Endothelial cell (in vitro differentiated cells): ENCODE data around the gene NISCH. TPM values are rescaled to one million over a fixed set of nuclear protein-coding genes. Genes with fewer than 3 reads are reported as not detected.

ENCODE experiments used
- DNase-seq: peaks from one replicate; pipeline ENCODE4 v3.0.0; 2021; ENCODE audit warnings: low spot score
- H3K27ac Mint-ChIP-seq: one replicate; pipeline ENCODE4 v1.8.0; 2021; ENCODE audit warnings: mixed read lengths, inconsistent platforms; ENCODE audit not compliant: unreplicated experiment
- H3K27me3 Mint-ChIP-seq: one replicate; pipeline ENCODE4 v1.8.0; 2021; ENCODE audit warnings: mild to moderate bottlenecking, moderate library complexity, mixed read lengths, inconsistent platforms; ENCODE audit not compliant: unreplicated experiment
- H3K36me3 Mint-ChIP-seq: one replicate; pipeline ENCODE4 v1.8.0; 2021; ENCODE audit warnings: mild to moderate bottlenecking, low read depth, mixed read lengths, inconsistent platforms; ENCODE audit not compliant: unreplicated experiment
- H3K4me1 Mint-ChIP-seq: one replicate; pipeline ENCODE4 v1.8.0; 2021; ENCODE audit warnings: mild to moderate bottlenecking, mixed read lengths, inconsistent platforms; ENCODE audit not compliant: unreplicated experiment
- H3K4me3 Mint-ChIP-seq: one replicate; pipeline ENCODE4 v1.8.0; 2021; ENCODE audit warnings: mild to moderate bottlenecking, mixed read lengths, inconsistent platforms; ENCODE audit not compliant: unreplicated experiment
- H3K9me3 Mint-ChIP-seq: one replicate; pipeline ENCODE4 v1.8.0; 2021; ENCODE audit warnings: mixed read lengths, inconsistent platforms; ENCODE audit not compliant: unreplicated experiment
- CTCF ChIP-seq: fragments of 200-600 bp; sonication (generic); IDR thresholded peaks from one replicate; pipeline ENCODE4 v1.5.0; 2021; ENCODE audit warnings: antibody characterized with exemption; ENCODE audit not compliant: unreplicated experiment
- total RNA-seq: library from RNA; stranded (reverse); fragmentation: NEBNext Ultra II Directional; extraction: Animal tissue kit (Norgen Biotek cat#: 25700); gene quantifications from one replicate; pipeline ENCODE4 v1.2.1, GENCODE V29; 2021; ENCODE audit not compliant: unreplicated experiment

The NISCH gene
- total RNA-seq, 1 donor from 2014 or later: 261 TPM

- Mint-ChIP-seq H3K9me3 (no peaks in the 10 kb centered on the region), H3K4me3 (peak overlapping the region; percentile 47), H3K27ac (no peak overlapping the region), H3K27me3 (peaks cover 12% of the 10 kb centered on the region), H3K4me1 (peaks cover 17% of the 10 kb centered on the region), H3K36me3 (peaks cover 62% of the 10 kb centered on the region)
- no peak for TF ChIP-seq CTCF
- DNase-seq: no peak
Measured at GRCh38 chr3:52477796-52478095, 22.3 kb downstream of the NISCH start.

GRCh38 chr3:52479037-52479876 lies 23.9 kb downstream of the NISCH start:
- peaks cover 29% of the 10 kb centered on the region for H3K4me1 Mint-ChIP-seq
- no peak overlapping the region for H3K27ac Mint-ChIP-seq
- H3K36me3 Mint-ChIP-seq: peaks cover 57% of the 10 kb centered on the region
- peak overlapping the region; percentile 67 for H3K4me3 Mint-ChIP-seq
- DNase-seq: no peak
- H3K9me3 Mint-ChIP-seq: no peaks in the 10 kb centered on the region
- peaks cover 15% of the 10 kb centered on the region for H3K27me3 Mint-ChIP-seq
- TF ChIP-seq CTCF: no peak

- DNase-seq: no peak
- peaks cover 60% of the 10 kb centered on the region for H3K36me3 Mint-ChIP-seq
- H3K4me1 Mint-ChIP-seq: peaks cover 29% of the 10 kb centered on the region
- peaks cover 15% of the 10 kb centered on the region for H3K27me3 Mint-ChIP-seq
- H3K9me3 Mint-ChIP-seq: no peaks in the 10 kb centered on the region
- TF ChIP-seq CTCF: no peak
- H3K4me3 Mint-ChIP-seq: no peak overlapping the region
- H3K27ac Mint-ChIP-seq: no peak overlapping the region
Measured at GRCh38 chr3:52479877-52480575, 24.6 kb downstream of the NISCH start.

- H3K27me3 Mint-ChIP-seq: peaks cover 15% of the 10 kb centered on the region
- no peak for TF ChIP-seq CTCF
- H3K4me3 Mint-ChIP-seq: peak overlapping the region; percentile 68
- H3K36me3 Mint-ChIP-seq: peaks cover 64% of the 10 kb centered on the region
- peaks cover 29% of the 10 kb centered on the region for H3K4me1 Mint-ChIP-seq
- peak overlapping the region; percentile 43 for H3K27ac Mint-ChIP-seq
- no peaks in the 10 kb centered on the region for H3K9me3 Mint-ChIP-seq
- DNase-seq: no peak
Measured at GRCh38 chr3:52480768-52481715, 25.6 kb downstream of the NISCH start.
